ENCODE measurements around the gene FNBP1. TPM values are rescaled to one million over a fixed set of nuclear protein-coding genes. Genes with fewer than 3 reads are reported as not detected.

The FNBP1 gene
- total RNA-seq, 4 donors from 2014 or later = 29.7 to 62.3 (median 40.0) TPM

- TF ChIP-seq CTCF (IDR thresholded peaks at IDR 0.05) (no peak), POLR2A (IDR thresholded peaks at IDR 0.05) (peak in 1 of 2 donors; percentile 11)
- intact Hi-C loops (cut with DNase I; ENCODE audit: low total_unique reads) = loop anchor here (10.0 kb wide), 1 partner anchor 169 kb away; no protein-coding TSS in a partner anchor
- H3K4me3 ChIP-seq (ENCODE audit: low read depth, poor library complexity, severe bottlenecking) = peak within 1 kb of the TSS; percentile 100
- peak; percentile 59 to 95 for DNase-seq (ENCODE audit: low spot score in 2 of 2)
- 0% methylated on average over 47 to 56 of the region's 64 CpGs for WGBS, 2 donors
Measured at GRCh38 chr9:130053504-130054324, 10.7 kb upstream of the FNBP1 start, which contains the start of gene GPR107. Gene GPR107, plus strand, starts transcription at chr9:130053906. Its CDS starts 27 bp downstream, at chr9:130053933.

- WGBS, 2 donors = 9 to 16% methylated on average over 9 of the region's 9 CpGs
- intact Hi-C loops (cut with DNase I; ENCODE audit: low total_unique reads) = loop anchor here (10.0 kb wide), 1 partner anchor 168 kb away; no protein-coding TSS in a partner anchor
- DNase-seq (ENCODE audit: low spot score in 2 of 2) = no peak
- TF ChIP-seq CTCF (IDR thresholded peaks at IDR 0.05) = no peak
- no peak for TF ChIP-seq POLR2A (IDR thresholded peaks at IDR 0.05)
- peak overlapping the region; percentile 100 for H3K4me3 ChIP-seq (ENCODE audit: low read depth, poor library complexity, severe bottlenecking)
Measured at GRCh38 chr9:130053109-130053503, 10.1 kb upstream of the FNBP1 start.

- intact Hi-C loops (cut with DNase I; ENCODE audit: low total_unique reads) = loop anchor here (10.0 kb wide), 1 partner anchor 167 kb away; no protein-coding TSS in a partner anchor
- H3K4me3 ChIP-seq (ENCODE audit: low read depth, poor library complexity, severe bottlenecking) = no peak overlapping the region
- no peak for TF ChIP-seq POLR2A (IDR thresholded peaks at IDR 0.05)
- TF ChIP-seq CTCF (IDR thresholded peaks at IDR 0.05) = no peak
- peak in 1 of 2 donors; percentile 47 for DNase-seq (ENCODE audit: low spot score in 2 of 2)
Measured at GRCh38 chr9:130051855-130052254, 8.9 kb upstream of the FNBP1 start.

GRCh38 chr9:130050462-130050861 is 7.5 kb upstream of the FNBP1 start:
- no peak for TF ChIP-seq POLR2A (IDR thresholded peaks at IDR 0.05)
- TF ChIP-seq CTCF (IDR thresholded peaks at IDR 0.05) = no peak
- DNase-seq (ENCODE audit: low spot score in 2 of 2) = peak in 1 of 2 donors; percentile 1
- intact Hi-C loops (cut with DNase I; ENCODE audit: low total_unique reads) = loop anchor here (10.0 kb wide), 1 partner anchor 166 kb away; no protein-coding TSS in a partner anchor
- H3K4me3 ChIP-seq (ENCODE audit: low read depth, poor library complexity, severe bottlenecking) = no peak overlapping the region
- WGBS, 2 donors = 96 to 100% methylated on average over 3 of the region's 3 CpGs

GRCh38 chr9:130049431-130050210 is 6.6 kb upstream of the FNBP1 start:
- WGBS, 2 donors = 78 to 84% methylated on average over 11 of the region's 11 CpGs
- H3K4me3 ChIP-seq (ENCODE audit: low read depth, poor library complexity, severe bottlenecking) = no peak overlapping the region
- intact Hi-C loops (cut with DNase I; ENCODE audit: low total_unique reads) = loop anchor here (10.0 kb wide), 1 partner anchor 165 kb away; no protein-coding TSS in a partner anchor
- TF ChIP-seq POLR2A (IDR thresholded peaks at IDR 0.05) = no peak
- TF ChIP-seq CTCF (IDR thresholded peaks at IDR 0.05) = no peak
- DNase-seq (ENCODE audit: low spot score in 2 of 2) = peak in 1 of 2 donors; percentile 46

All from lower leg skin (tissue), 4 donors.